Rectal smooth muscle tissue (tissue), 1 donor: ENCODE results near the gene TEP1.
"Not testable (repeated sequence)": the region's sequence is repeated elsewhere in the genome, so short reads cannot be mapped to it uniquely, and the experiment has no call there.

Source experiments
- H3K27ac ChIP-seq: one replicate; pipeline ENCODE4 v1.7.0; 2013; ENCODE audit warnings: low read depth, low read length, inconsistent platforms
- H3K27me3 ChIP-seq: one replicate; pipeline ENCODE4 v1.7.0; 2013; ENCODE audit warnings: low read length; ENCODE audit not compliant: control insufficient read depth, insufficient read depth
- H3K36me3 ChIP-seq: one replicate; pipeline ENCODE4 v1.7.0; 2013; ENCODE audit warnings: low read length; ENCODE audit not compliant: control insufficient read depth, insufficient read depth
- H3K4me1 ChIP-seq: one replicate; pipeline ENCODE4 v1.7.0; 2013; ENCODE audit warnings: low read length; ENCODE audit not compliant: control insufficient read depth, insufficient read depth
- H3K4me3 ChIP-seq: one replicate; pipeline ENCODE4 v1.7.0; 2013; ENCODE audit warnings: low read length
- H3K9ac ChIP-seq: one replicate; pipeline ENCODE4 v1.7.0; 2013; ENCODE audit warnings: low read length

The TEP1 gene

GRCh38 chr14:20343862-20344220 lies 69.5 kb downstream of the TEP1 start:
- peak overlapping the region; percentile 92 for H3K27ac ChIP-seq
- H3K4me3 ChIP-seq: peak overlapping the region; percentile 85
- no peaks in the 10 kb centered on the region for H3K27me3 ChIP-seq
- peaks cover 6% of the 10 kb centered on the region for H3K36me3 ChIP-seq
- H3K9ac ChIP-seq: peak overlapping the region; percentile 83
- peaks cover 6% of the 10 kb centered on the region for H3K4me1 ChIP-seq

GRCh38 chr14:20343092-20343861 lies 70.0 kb downstream of the TEP1 start, which contains the start of gene PARP2:
Gene PARP2 (plus strand): TSS chr14:20343635. CDS start chr14:20343642, 7 bp downstream.
- Histone ChIP-seq H3K27ac (peak within 1 kb of the TSS; percentile 92), H3K4me3 (peak within 1 kb of the TSS; percentile 85), H3K9ac (peak within 1 kb of the TSS; percentile 83), H3K4me1 (peaks cover 6% of the 10 kb centered on the region), H3K36me3 (peaks cover 5% of the 10 kb centered on the region), H3K27me3 (no peaks in the 10 kb centered on the region)

- Histone ChIP-seq H3K9ac (no peak overlapping the region), H3K27ac (no peak overlapping the region), H3K36me3 (peaks cover 2% of the 10 kb centered on the region), H3K4me1 (peaks cover 6% of the 10 kb centered on the region), H3K4me3 (no peak overlapping the region), H3K27me3 (no peaks in the 10 kb centered on the region)
These were observed 71.7 kb downstream of the TEP1 start for GRCh38 chr14:20341646-20342045.

GRCh38 chr14:20341032-20341431 lies 72.3 kb downstream of the TEP1 start:
- not testable (repeated sequence) for H3K27me3 ChIP-seq, H3K27ac ChIP-seq, H3K4me3 ChIP-seq, H3K9ac ChIP-seq, H3K4me1 ChIP-seq, H3K36me3 ChIP-seq

GRCh38 chr14:20334017-20334416 lies 79.3 kb downstream of the TEP1 start:
- H3K27me3 ChIP-seq: no peaks in the 10 kb centered on the region
- H3K36me3 ChIP-seq: no peaks in the 10 kb centered on the region
- H3K27ac ChIP-seq: no peak overlapping the region
- H3K4me3 ChIP-seq: no peak overlapping the region
- H3K9ac ChIP-seq: no peak overlapping the region
- peaks cover 10% of the 10 kb centered on the region for H3K4me1 ChIP-seq

- H3K4me3 ChIP-seq: peak overlapping the region; percentile 84
- peaks cover 4% of the 10 kb centered on the region for H3K36me3 ChIP-seq
- H3K4me1 ChIP-seq: peaks cover 10% of the 10 kb centered on the region
- no peaks in the 10 kb centered on the region for H3K27me3 ChIP-seq
- peak overlapping the region; percentile 89 for H3K27ac ChIP-seq
- H3K9ac ChIP-seq: no peak overlapping the region
These were observed 79.8 kb downstream of the TEP1 start for GRCh38 chr14:20333494-20333841.

- Histone ChIP-seq H3K4me3 (peak within 1 kb of the TSS; percentile 84), H3K36me3 (peaks cover 4% of the 10 kb centered on the region), H3K27me3 (no peaks in the 10 kb centered on the region), H3K27ac (peak within 1 kb of the TSS; percentile 89), H3K9ac (peak within 1 kb of the TSS; percentile 72), H3K4me1 (peaks cover 10% of the 10 kb centered on the region)
These were observed 80.4 kb downstream of the TEP1 start, which contains the start of gene CCNB1IP1 for GRCh38 chr14:20332788-20333493. Gene CCNB1IP1 (minus strand): TSS chr14:20333279. CDS start chr14:20316523, 16,756 bp downstream.

GRCh38 chr14:20332431-20332787 lies 80.9 kb downstream of the TEP1 start:
- Histone ChIP-seq H3K27me3 (no peaks in the 10 kb centered on the region), H3K9ac (peak overlapping the region; percentile 72), H3K4me3 (peak overlapping the region; percentile 84), H3K4me1 (peaks cover 10% of the 10 kb centered on the region), H3K27ac (peak overlapping the region; percentile 84), H3K36me3 (peaks cover 4% of the 10 kb centered on the region)

GRCh38 chr14:20331053-20331613 lies 82.2 kb downstream of the TEP1 start:
- Histone ChIP-seq H3K9ac (no peak overlapping the region), H3K27me3 (no peaks in the 10 kb centered on the region), H3K27ac (no peak overlapping the region), H3K4me3 (no peak overlapping the region), H3K36me3 (peaks cover 6% of the 10 kb centered on the region), H3K4me1 (peaks cover 10% of the 10 kb centered on the region)

GRCh38 chr14:20329355-20329754 lies 83.9 kb downstream of the TEP1 start:
- H3K27me3 ChIP-seq: no peaks in the 10 kb centered on the region
- peaks cover 8% of the 10 kb centered on the region for H3K36me3 ChIP-seq
- H3K27ac ChIP-seq: no peak overlapping the region
- H3K9ac ChIP-seq: no peak overlapping the region
- no peak overlapping the region for H3K4me3 ChIP-seq
- H3K4me1 ChIP-seq: peaks cover 10% of the 10 kb centered on the region

GRCh38 chr14:20328705-20329104 lies 84.6 kb downstream of the TEP1 start:
- no peak overlapping the region for H3K27ac ChIP-seq
- H3K4me3 ChIP-seq: no peak overlapping the region
- no peak overlapping the region for H3K9ac ChIP-seq
- peaks cover 9% of the 10 kb centered on the region for H3K4me1 ChIP-seq
- no peaks in the 10 kb centered on the region for H3K27me3 ChIP-seq
- H3K36me3 ChIP-seq: peaks cover 8% of the 10 kb centered on the region

- H3K27ac ChIP-seq: peak overlapping the region; percentile 6
- H3K4me1 ChIP-seq: peaks cover 3% of the 10 kb centered on the region
- no peak overlapping the region for H3K9ac ChIP-seq
- H3K27me3 ChIP-seq: no peaks in the 10 kb centered on the region
- H3K36me3 ChIP-seq: peaks cover 8% of the 10 kb centered on the region
- no peak overlapping the region for H3K4me3 ChIP-seq
These were observed 86.1 kb downstream of the TEP1 start for GRCh38 chr14:20327005-20327869.
